Skin of body (tissue), 2 donors: ENCODE measurements around the gene FAM217A. TPM values are rescaled to one million over a fixed set of nuclear protein-coding genes. Genes with fewer than 3 reads are reported as not detected.
A peak's percentile ranks its signal among the peaks of the same experiment; 100 is the strongest.

ENCODE experiments used
- DNase-seq: peaks from one replicate; lab custom pipeline; 2025; lab: John Stamatoyannopoulos, UW
- total RNA-seq: library from RNA; depleted of rRNA; stranded (reverse); fragments of >200 nt; gene quantifications from one replicate; pipeline ENCODE4 v1.2.3, GENCODE V29; 2014

Gene FAM217A
- total RNA-seq, 1 donor from 2014 or later: not detected

- DNase-seq: no peak
Measured at GRCh38 chr6:4085332-4085700, 6.4 kb upstream of the FAM217A start.

DNA sequence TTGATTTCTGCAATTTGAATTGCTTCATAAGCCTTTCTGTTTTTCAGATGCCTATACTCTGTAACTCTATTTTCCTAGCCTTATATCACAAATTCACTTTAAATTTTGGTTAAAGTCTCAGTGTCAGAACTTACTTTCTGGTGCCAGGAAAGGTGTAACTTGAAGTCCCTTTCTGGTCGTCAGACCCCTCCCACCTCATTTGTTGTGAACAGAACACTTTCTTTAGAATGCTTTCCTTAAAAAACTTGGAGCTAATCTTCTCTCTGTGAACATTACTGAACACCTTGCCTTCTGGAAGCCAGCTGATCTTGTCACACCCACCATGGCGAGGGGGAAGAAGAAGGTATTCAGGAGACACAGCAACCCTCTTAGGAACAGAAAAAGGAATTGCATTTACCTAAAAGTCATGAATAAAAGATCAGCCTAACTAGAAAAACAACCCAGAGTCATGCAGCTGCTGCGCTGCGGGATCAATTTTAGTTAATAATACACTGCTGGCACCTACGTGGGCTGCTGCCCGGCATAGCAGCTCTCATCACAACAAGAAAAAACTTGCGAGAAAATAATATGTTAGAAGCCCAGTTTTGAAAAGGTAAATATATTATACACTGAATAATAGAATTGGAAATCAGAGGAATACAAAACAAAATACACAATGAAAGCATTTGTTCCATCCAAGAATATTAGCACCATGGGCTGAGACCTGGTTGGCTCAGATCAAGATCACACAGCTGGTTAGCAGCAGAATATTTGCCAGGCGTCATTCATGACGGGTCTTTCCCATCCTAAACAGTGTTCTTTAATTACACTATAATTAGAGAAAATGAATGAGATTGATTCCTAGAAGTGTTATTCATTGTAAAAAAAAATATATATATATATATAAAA lies 5.8 kb upstream of the FAM217A start:
- DNase-seq: no peak

GRCh38 chr6:4074478-4075235 lies 4.3 kb downstream of the FAM217A start:
- DNase-seq: no peak

GRCh38 chr6:4071330-4071729 lies 7.6 kb downstream of the FAM217A start:
- no peak for DNase-seq

- DNase-seq: no peak
Measured at GRCh38 chr6:4069199-4069598, 9.7 kb downstream of the FAM217A start.

DNA sequence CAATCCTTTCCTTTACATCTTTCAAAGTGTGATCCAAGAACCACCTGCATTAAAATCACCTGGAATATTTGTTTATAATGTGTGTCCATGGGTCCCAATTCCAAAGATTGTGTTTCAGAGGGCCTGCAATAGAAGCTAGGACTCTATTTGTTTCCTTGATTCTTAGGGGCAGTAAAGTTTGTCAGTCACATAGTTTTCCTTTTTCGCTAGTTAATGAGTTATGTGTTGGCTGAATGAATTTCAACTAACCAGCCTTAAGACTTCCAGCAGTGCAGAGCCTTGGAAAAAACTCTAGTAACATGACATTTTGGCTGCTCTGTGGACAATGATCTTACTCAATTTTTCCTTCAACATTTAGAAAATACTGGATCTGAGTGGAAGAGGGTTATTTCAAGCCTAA lies 11.3 kb downstream of the FAM217A start:
- no peak for DNase-seq

DNA sequence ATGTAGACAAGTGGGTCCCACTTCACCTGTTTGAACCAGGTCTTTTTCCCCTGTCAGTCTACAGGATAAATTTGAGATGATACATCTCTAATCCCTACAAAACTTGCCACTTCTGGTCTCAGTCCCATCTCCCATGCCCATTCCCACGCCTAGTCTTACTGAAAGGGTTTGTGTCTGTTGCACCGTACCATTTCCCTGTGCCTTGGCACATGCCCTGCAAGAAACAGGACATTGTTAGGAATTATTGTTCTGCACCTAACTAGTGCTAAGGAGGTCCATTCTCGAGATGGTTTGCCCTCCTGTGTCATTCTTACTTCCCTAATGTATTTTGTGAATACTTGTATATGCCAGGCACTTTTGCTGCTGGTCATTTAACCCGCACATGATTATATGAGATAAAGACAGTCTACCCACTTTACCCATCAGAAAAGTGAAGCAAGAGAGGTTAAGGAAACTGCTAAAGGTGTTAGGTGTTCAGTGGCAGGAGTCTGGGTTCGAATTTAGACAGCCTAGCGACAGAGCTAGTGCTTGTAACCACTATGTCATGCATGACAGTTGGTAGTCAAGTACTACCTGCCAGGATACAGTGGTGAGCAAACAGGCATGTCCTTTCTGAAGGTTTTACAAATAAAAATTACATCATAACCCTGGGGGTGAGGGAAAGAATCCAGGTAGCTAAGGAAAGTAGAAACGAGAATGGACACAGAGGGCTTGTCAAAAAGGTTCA lies 12.7 kb downstream of the FAM217A start:
- no peak for DNase-seq

GRCh38 chr6:4059115-4059777 lies 19.7 kb downstream of the FAM217A start:
- DNase-seq: no peak

DNA sequence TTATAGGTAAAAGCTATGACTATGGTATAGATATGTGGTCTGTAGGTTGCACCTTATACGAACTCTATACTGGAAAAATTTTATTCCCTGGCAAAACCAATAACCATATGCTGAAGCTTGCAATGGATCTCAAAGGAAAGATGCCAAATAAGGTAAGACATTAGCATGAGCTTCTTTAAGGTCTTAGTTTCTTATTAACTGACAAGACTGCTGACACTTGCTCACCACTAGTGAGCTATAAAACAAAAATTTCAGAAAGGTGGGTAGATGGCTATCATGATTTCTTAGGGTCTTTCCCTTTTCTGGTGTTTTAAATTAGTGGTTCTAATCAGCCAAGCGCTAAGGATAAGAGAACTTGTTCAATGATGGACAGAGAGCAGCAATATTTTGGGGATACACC lies 21.9 kb downstream of the FAM217A start:
- no peak for DNase-seq

DNA sequence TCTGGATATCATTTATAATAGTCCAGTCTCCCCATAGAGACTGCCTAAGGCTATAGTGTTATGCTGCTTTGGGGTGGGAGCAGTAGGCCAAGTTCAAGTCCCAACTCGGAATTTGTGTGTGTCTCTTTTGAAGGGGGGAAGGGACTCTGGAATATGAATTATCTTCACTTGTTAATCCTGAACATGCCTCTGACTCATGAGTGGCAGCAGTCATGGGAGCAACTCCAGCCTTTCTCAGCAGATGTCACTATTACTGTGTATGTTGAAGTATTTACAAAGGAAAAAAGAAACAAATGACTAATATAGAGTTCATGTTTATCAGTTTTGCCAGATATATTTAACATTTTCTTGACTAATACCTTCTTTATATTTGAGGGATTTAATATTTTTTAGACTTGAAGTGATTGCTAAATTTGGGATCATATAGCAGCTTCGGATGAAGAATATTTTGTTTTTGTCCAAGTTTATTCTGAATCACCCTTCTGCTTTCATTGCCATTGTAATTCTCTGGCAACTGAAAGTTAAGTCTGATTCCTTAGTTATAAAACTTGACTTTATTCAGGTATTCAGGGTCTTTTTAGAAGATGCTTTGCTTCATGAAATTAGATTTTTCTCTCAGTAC lies 23.4 kb downstream of the FAM217A start:
- DNase-seq: peak; percentile 69

GRCh38 chr6:4049246-4049645 lies 29.7 kb downstream of the FAM217A start:
- DNase-seq: no peak

DNA sequence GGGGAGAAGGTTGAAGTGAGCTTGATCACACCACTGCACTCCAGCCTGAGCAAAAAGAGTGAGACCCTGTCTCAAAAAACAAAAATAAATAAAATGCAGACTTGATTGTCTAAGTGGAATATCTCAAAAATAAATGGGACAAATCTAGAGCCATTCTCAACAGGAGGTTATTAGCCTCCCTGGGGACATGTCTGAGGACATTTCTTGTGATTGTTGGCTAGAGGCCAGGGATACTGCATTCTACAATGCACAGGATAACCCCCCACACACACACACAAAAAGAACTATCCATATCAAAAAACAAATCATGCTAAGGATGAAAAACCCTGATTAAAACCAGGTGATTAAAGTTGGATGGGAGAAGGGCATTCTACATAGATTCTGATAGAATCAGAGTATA lies 37.5 kb downstream of the FAM217A start:
- no peak for DNase-seq

GRCh38 chr6:4039348-4039747 lies 39.6 kb downstream of the FAM217A start:
- DNase-seq: no peak

GRCh38 chr6:4036581-4036980 lies 42.4 kb downstream of the FAM217A start:
- no peak for DNase-seq

DNA sequence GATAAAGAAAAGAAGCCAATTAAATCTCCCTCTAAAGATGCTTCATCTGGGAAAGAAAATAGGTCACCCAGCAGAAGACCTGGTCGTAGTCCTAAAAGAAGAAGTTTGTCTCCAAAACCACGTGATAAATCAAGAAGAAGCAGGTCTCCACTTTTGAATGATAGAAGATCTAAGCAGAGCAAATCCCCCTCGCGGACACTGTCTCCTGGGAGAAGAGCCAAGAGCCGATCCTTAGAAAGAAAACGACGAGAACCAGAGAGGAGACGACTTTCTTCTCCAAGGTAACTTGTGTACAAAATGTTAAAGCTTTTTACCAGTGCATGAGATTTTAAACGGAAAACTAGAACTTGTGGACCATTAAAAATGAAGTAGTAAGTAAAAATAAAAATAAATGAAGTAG lies 46.5 kb downstream of the FAM217A start:
- DNase-seq: no peak

DNA sequence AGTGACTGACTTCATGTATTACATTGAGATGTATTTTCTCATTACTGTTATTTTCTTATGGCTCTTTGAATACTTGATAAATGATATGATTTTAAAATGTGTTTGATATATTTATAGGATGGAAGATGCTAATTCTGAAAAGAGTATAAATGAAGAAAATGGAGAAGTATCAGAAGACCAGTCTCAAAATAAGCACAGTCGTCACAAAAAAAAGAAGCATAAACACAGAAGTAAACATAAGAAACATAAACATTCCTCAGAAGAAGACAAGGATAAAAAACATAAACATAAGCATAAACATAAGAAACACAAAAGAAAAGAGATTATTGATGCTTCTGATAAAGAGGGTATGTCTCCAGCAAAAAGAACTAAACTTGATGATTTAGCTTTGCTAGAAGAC lies 47.5 kb downstream of the FAM217A start:
- no peak for DNase-seq

DNA sequence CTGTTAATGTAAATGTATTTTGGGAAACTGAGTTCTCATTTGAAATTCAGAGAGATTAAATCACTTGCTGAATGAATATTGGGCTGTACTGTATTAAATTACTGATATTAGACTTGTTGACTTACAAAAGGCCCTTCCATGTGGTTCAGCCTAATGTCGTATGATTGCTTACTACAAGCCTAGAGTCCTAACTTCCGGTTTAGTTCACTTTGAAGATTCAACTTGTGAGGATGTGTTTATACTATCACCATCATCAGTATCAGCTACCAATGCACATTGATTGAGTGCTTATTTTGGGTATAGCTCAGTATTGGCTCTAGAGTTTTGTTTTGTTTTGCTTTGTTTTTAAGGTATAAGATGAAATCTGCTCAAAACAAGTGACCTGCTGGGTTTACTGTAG lies 48.3 kb downstream of the FAM217A start:
- no peak for DNase-seq

DNA sequence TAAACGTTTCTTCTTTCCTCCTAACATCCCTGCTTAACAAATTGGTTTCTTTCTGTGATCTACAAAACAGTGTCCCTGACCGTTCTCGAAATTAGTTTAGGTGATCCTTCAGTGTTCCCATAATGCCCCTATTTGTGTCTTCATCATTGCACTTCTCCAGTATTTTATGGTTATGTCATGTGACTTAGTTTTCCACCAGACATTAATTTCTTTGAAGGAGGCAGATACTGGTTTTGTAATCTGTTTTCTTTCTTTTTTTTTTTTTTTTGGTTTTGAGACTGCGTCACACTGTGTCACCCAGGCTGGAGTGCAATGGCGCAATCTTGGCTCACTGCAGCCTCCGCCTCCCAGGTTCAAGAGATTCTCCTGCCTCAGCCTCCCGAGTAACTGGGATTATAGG lies 49.2 kb downstream of the FAM217A start:
- DNase-seq: no peak

DNA sequence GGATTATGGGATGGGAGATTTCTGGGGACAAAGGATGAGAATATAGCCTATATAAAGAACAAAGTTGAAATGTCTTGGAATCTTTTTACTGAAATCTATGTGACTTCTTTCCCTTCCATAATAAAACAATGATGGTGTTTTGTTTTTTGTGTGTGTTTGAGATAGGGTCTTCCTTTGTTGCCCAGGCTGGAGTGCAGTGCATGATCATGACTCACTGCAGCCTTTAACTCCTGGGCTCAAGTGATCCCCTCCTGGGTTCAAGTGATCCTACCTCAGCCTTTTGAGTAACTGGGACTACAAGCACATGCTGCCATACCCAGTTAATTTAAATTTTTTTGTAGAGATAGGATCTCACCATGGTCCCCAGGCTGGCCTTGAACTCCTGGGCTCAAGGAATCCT lies 50.9 kb downstream of the FAM217A start:
- no peak for DNase-seq

- DNase-seq: no peak
Measured at GRCh38 chr6:4025681-4026080, 53.3 kb downstream of the FAM217A start.

DNA sequence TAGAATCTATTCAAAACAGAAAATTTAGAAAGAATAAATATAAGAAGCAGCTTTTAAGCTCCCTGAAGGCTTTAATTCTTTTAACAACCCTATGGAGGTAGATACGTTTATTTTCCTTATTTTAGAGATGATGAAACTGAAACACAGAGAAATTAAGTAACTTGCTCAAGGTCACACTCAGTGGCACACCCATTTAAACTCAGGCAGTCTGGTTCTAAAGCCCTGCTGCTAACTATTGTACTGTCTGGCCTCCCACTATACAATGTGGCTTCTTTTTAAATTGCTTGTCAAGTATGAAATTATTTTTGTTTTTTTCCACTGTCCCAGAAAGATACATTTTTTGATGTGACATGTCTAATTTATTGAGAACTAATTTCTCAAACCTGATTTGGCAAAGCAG lies 55.7 kb downstream of the FAM217A start:
- DNase-seq: no peak
